Left cardiac atrium (tissue), 2 donors: ENCODE data around the gene MOB1B. TPM values are rescaled to one million over a fixed set of nuclear protein-coding genes. Genes with fewer than 3 reads are reported as not detected.

Source experiments
- total RNA-seq, 2 donors: library from RNA; stranded (reverse); fragmentation: NEBNext Ultra II Directional; extraction: Animal tissue kit (Norgen Biotek cat#: 25700); gene quantifications; one replicate each; pipeline ENCODE4 v1.2.1, GENCODE V29; 2021
- donor health status: DM: no; HTN: yes; CAD: no; lungs with severe emphysema.
- donor health status: DM: yes; HTN: yes; CAD: no.

Gene MOB1B
- total RNA-seq, 2 donors from 2014 or later = 16.0 to 20.3 TPM

Other genes starting within 250 kb of the MOB1B start
- gene JCHAIN, start 235.9 kb upstream of the MOB1B start, total RNA-seq = 10 to 100 TPM in 1 of 2 donors, 1 to 10 TPM in 1; 9.0 to 12.0 TPM
- 10 to 100 TPM; 17.6 to 24.0 TPM for gene UTP3, start 213.8 kb upstream of the MOB1B start, total RNA-seq
- 10 to 100 TPM; 23.5 to 27.7 TPM for gene RUFY3, start 180.4 kb upstream of the MOB1B start, total RNA-seq
- gene GRSF1, start 62.5 kb upstream of the MOB1B start, total RNA-seq = 10 to 100 TPM; 64.4 to 79.7 TPM
- 1 to 10 TPM; 7.3 to 8.1 TPM for gene DCK, start 91.3 kb downstream of the MOB1B start, total RNA-seq